Left ventricle myocardium inferior (tissue), 1 donor: Measurements from ENCODE around the gene PGM1. TPM values are rescaled to one million over a fixed set of nuclear protein-coding genes. Genes with fewer than 3 reads are reported as not detected.

Experiments used
- DNase-seq: peaks from one replicate; pipeline ENCODE4 v3.0.0-alpha.2; 2020
- H3K27ac ChIP-seq: fragments of 200-600 bp; replicated peaks from 2 replicates; pipeline ENCODE4 v1.8.0; 2021
- H3K27me3 ChIP-seq: fragments of 200-600 bp; 2 replicates; pipeline ENCODE4 v1.8.0; 2021; ENCODE audit warnings: low read depth
- H3K36me3 ChIP-seq: fragments of 200-600 bp; 2 replicates; pipeline ENCODE4 v1.8.0; 2021
- H3K4me1 ChIP-seq: fragments of 200-600 bp; 2 replicates; pipeline ENCODE4 v1.8.0; 2021
- H3K4me3 ChIP-seq: fragments of 200-600 bp; 2 replicates; pipeline ENCODE4 v1.8.0; 2021; ENCODE audit warnings: mild to moderate bottlenecking, moderate library complexity
- H3K9me3 ChIP-seq: fragments of 200-600 bp; replicated peaks from 2 replicates; pipeline ENCODE4 v1.8.0; 2021
- CTCF ChIP-seq: fragments of 200-600 bp; IDR thresholded peaks from 2 replicates; pipeline ENCODE4 v1.8.0; 2021; ENCODE audit warnings: antibody characterized with exemption, mild to moderate bottlenecking, borderline replicate concordance
- intact Hi-C: fragments of 100-400 bp; cut with micrococcal nuclease; formaldehyde crosslinking; loops from one replicate; pipeline ENCODE4 v1.11.0; 2022
- total RNA-seq: library from RNA; stranded (reverse); fragmentation: NEBNext Ultra II Directional; extraction: Animal tissue kit (Norgen Biotek cat#: 25700); gene quantifications from one replicate; pipeline ENCODE4 v1.2.1, GENCODE V29; 2021
- donor health status: DM: no; HTN: yes; CAD: no; lungs with severe emphysema.

Gene PGM1
- total RNA-seq, 1 donor from 2014 or later = 280 TPM

- TF ChIP-seq CTCF = no peak
- intact Hi-C loops = no loop called here
- Histone ChIP-seq H3K4me3 (no peak overlapping the region), H3K4me1 (peaks cover 63% of the 10 kb centered on the region), H3K27ac (peak overlapping the region; percentile 25), H3K27me3 (no peaks in the 10 kb centered on the region), H3K36me3 (no peaks in the 10 kb centered on the region), H3K9me3 (no peaks in the 10 kb centered on the region)
- DNase-seq = no peak
Observed at GRCh38 chr1:63612564-63612963, 19.4 kb downstream of the PGM1 start.

GRCh38 chr1:63612971-63613370 lies 19.8 kb downstream of the PGM1 start:
- Histone ChIP-seq H3K36me3 (no peaks in the 10 kb centered on the region), H3K27me3 (no peaks in the 10 kb centered on the region), H3K27ac (peak overlapping the region; percentile 25), H3K9me3 (no peaks in the 10 kb centered on the region), H3K4me1 (peaks cover 59% of the 10 kb centered on the region), H3K4me3 (no peak overlapping the region)
- TF ChIP-seq CTCF = no peak
- intact Hi-C loops = no loop called here
- no peak for DNase-seq

- Histone ChIP-seq H3K4me1 (peaks cover 56% of the 10 kb centered on the region), H3K36me3 (no peaks in the 10 kb centered on the region), H3K27ac (no peak overlapping the region), H3K9me3 (no peaks in the 10 kb centered on the region), H3K4me3 (no peak overlapping the region), H3K27me3 (no peaks in the 10 kb centered on the region)
- no peak for DNase-seq
- intact Hi-C loops = no loop called here
- TF ChIP-seq CTCF = peak; percentile 82
Observed at GRCh38 chr1:63615768-63616420, 22.7 kb downstream of the PGM1 start.

- Histone ChIP-seq H3K27ac (no peak overlapping the region), H3K4me1 (peaks cover 58% of the 10 kb centered on the region)
Observed at GRCh38 chr1:63617450-63617849, 24.2 kb downstream of the PGM1 start.

GRCh38 chr1:63618011-63618410 lies 24.8 kb downstream of the PGM1 start:
- Histone ChIP-seq H3K27me3 (no peaks in the 10 kb centered on the region), H3K27ac (no peak overlapping the region), H3K4me1 (peaks cover 58% of the 10 kb centered on the region), H3K36me3 (no peaks in the 10 kb centered on the region), H3K9me3 (no peaks in the 10 kb centered on the region), H3K4me3 (no peak overlapping the region)
- no peak for DNase-seq
- intact Hi-C loops = no loop called here
- no peak for TF ChIP-seq CTCF

More at GRCh38 chr1:63617450-63617849, 24.2 kb downstream of the PGM1 start:
- H3K9me3 ChIP-seq = no peaks in the 10 kb centered on the region
- no peaks in the 10 kb centered on the region for H3K27me3 ChIP-seq
- no peak overlapping the region for H3K4me3 ChIP-seq
- intact Hi-C loops = no loop called here
- TF ChIP-seq CTCF = no peak
- DNase-seq = no peak
- no peaks in the 10 kb centered on the region for H3K36me3 ChIP-seq
